ENCODE results near the gene XAGE1A. TPM values are rescaled to one million over a fixed set of nuclear protein-coding genes. Genes with fewer than 3 reads are reported as not detected.
"Not testable (repeated sequence)": the region's sequence is repeated elsewhere in the genome, so short reads cannot be mapped to it uniquely, and the experiment has no call there.

Gene XAGE1A
- total and polyA plus RNA-seq, 8 donors: not detected

GRCh38 chrX:52509916-52510315, 14.3 kb downstream of the XAGE1A start:
- no peaks in the 10 kb centered on the region for H3K36me3 ChIP-seq
- DNase-seq (no peak), ATAC-seq (no peak)
- no peaks in the 10 kb centered on the region for H3K27me3 ChIP-seq
- H3K9me3 ChIP-seq: no peaks in the 10 kb centered on the region
- no peaks in the 10 kb centered on the region for H3K4me1 ChIP-seq
- intact Hi-C loops (cut with DNase I): no loop called here
- H3K4me3 ChIP-seq: no peak overlapping the region
- H3K27ac ChIP-seq: no peak overlapping the region
- no peak for TF ChIP-seq CTCF (IDR thresholded peaks at IDR 0.05)

- H3K4me1 ChIP-seq; ATAC-seq; DNase-seq; intact Hi-C loops (cut with DNase I); H3K27ac ChIP-seq; H3K4me3 ChIP-seq; H3K27me3 ChIP-seq; H3K9me3 ChIP-seq; H3K36me3 ChIP-seq: not testable (repeated sequence)
Observed at GRCh38 chrX:52511126-52511525, 15.5 kb downstream of the XAGE1A start.

- ATAC-seq: peak; percentile 83
Observed at GRCh38 chrX:52516110-52516986, 20.7 kb downstream of the XAGE1A start.

GRCh38 chrX:52516987-52517325, 21.3 kb downstream of the XAGE1A start, which contains the start of gene XAGE1B:
XAGE1B (minus strand) TSS chrX:52517063; CDS start chrX:52515527, 1,536 bp downstream.
- H3K9me3 ChIP-seq; H3K4me3 ChIP-seq; H3K4me1 ChIP-seq; H3K27me3 ChIP-seq; H3K36me3 ChIP-seq; ATAC-seq; DNase-seq; H3K27ac ChIP-seq; intact Hi-C loops (cut with DNase I): not testable (repeated sequence)

More at GRCh38 chrX:52516110-52516986, 20.7 kb downstream of the XAGE1A start:
- H3K4me3 ChIP-seq; DNase-seq; H3K27me3 ChIP-seq; intact Hi-C loops (cut with DNase I); H3K9me3 ChIP-seq; H3K4me1 ChIP-seq; H3K36me3 ChIP-seq; H3K27ac ChIP-seq: not testable (repeated sequence)

GRCh38 chrX:52541051-52541450, 45.4 kb downstream of the XAGE1A start:
- H3K27me3 ChIP-seq; H3K27ac ChIP-seq; ATAC-seq; H3K9me3 ChIP-seq; intact Hi-C loops (cut with DNase I); H3K36me3 ChIP-seq; H3K4me1 ChIP-seq; DNase-seq; H3K4me3 ChIP-seq: not testable (repeated sequence)

GRCh38 chrX:52542311-52542710, 46.7 kb downstream of the XAGE1A start:
- Histone ChIP-seq H3K36me3 (no peaks in the 10 kb centered on the region), H3K9me3 (no peaks in the 10 kb centered on the region), H3K4me1 (no peaks in the 10 kb centered on the region), H3K4me3 (no peak overlapping the region), H3K27ac (no peak overlapping the region), H3K27me3 (no peaks in the 10 kb centered on the region)
- ATAC-seq (peak; percentile 29), DNase-seq (no peak)
- intact Hi-C loops (cut with DNase I): no loop called here
- TF ChIP-seq CTCF (IDR thresholded peaks at IDR 0.05): no peak

GRCh38 chrX:52544147-52544840, 48.7 kb downstream of the XAGE1A start:
- no peaks in the 10 kb centered on the region for H3K9me3 ChIP-seq
- H3K4me1 ChIP-seq: no peaks in the 10 kb centered on the region
- intact Hi-C loops (cut with DNase I): no loop called here
- no peak overlapping the region for H3K27ac ChIP-seq
- H3K4me3 ChIP-seq: no peak overlapping the region
- H3K27me3 ChIP-seq: no peaks in the 10 kb centered on the region
- DNase-seq (no peak), ATAC-seq (no peak)
- H3K36me3 ChIP-seq: no peaks in the 10 kb centered on the region
- TF ChIP-seq CTCF (IDR thresholded peaks at IDR 0.05): no peak

GRCh38 chrX:52548769-52549168, 53.2 kb downstream of the XAGE1A start:
- H3K27ac ChIP-seq; H3K4me1 ChIP-seq; H3K36me3 ChIP-seq; intact Hi-C loops (cut with DNase I); DNase-seq; H3K27me3 ChIP-seq; H3K4me3 ChIP-seq; H3K9me3 ChIP-seq; ATAC-seq: not testable (repeated sequence)

Data from left lung (tissue), 10 donors.